Neutrophil (primary cell): ENCODE measurements around the gene CACNA2D1.
"Not testable (repeated sequence)": the region's sequence is repeated elsewhere in the genome, so short reads cannot be mapped to it uniquely, and the experiment has no call there.

ENCODE experiments used
- H3K27ac ChIP-seq: fragments of 200-600 bp; sonication (generic); 2 replicates; pipeline ENCODE4 v1.5.1; 2016; ENCODE audit warnings: mild to moderate bottlenecking, moderate library complexity
- H3K27me3 ChIP-seq: fragments of 200-600 bp; sonication (generic); 2 replicates; pipeline ENCODE4 v1.6.0; 2016; ENCODE audit warnings: mild to moderate bottlenecking
- H3K36me3 ChIP-seq: fragments of 200-600 bp; sonication (generic); 2 replicates; pipeline ENCODE4 v1.5.1; 2017
- H3K4me1 ChIP-seq, 2 experiments: fragments of 200-600 bp in 1 of 2; sonication (generic) in 1 of 2; 1 replicate in 1 of 2; 2 replicates in 1 of 2; pipeline versions ENCODE4 v1.5.1 to v1.6.1; 2013 to 2016; ENCODE audit warnings: low read depth in 1 of 2, low read length in 1 of 2, mild to moderate bottlenecking in 1 of 2, moderate library complexity in 1 of 2; ENCODE audit not compliant: control insufficient read depth in 1 of 2, insufficient read depth in 1 of 2
- H3K4me3 ChIP-seq, 2 experiments: fragments of 200-600 bp in 1 of 2; sonication (generic) in 1 of 2; 1 replicate in 1 of 2; 2 replicates in 1 of 2; pipeline ENCODE4 v1.5.1; 2013 to 2016; ENCODE audit warnings: low read depth in 1 of 2, low read length in 1 of 2, mild to moderate bottlenecking in 1 of 2, moderate library complexity in 1 of 2
- H3K9me3 ChIP-seq: fragments of 200-600 bp; sonication (generic); 2 replicates; pipeline ENCODE4 v1.5.1; 2016
- CTCF ChIP-seq: fragments of 200-600 bp; sonication (generic); IDR thresholded peaks from 2 replicates; pipeline ENCODE4 v1.5.1; 2016; ENCODE audit warnings: antibody characterized with exemption

The CACNA2D1 gene

GRCh38 chr7:82153776-82154175 lies 289.8 kb downstream of the CACNA2D1 start:
- no peaks in the 10 kb centered on the region for H3K27me3 ChIP-seq
- no peak for TF ChIP-seq CTCF
- H3K9me3 ChIP-seq: no peaks in the 10 kb centered on the region
- H3K4me1 ChIP-seq: no peaks in the 10 kb centered on the region
- no peak overlapping the region for H3K27ac ChIP-seq
- H3K4me3 ChIP-seq: no peak overlapping the region
- no peaks in the 10 kb centered on the region for H3K36me3 ChIP-seq

GRCh38 chr7:82152858-82153257 lies 290.7 kb downstream of the CACNA2D1 start:
- TF ChIP-seq CTCF: no peak
- H3K4me1 ChIP-seq: no peaks in the 10 kb centered on the region
- no peak overlapping the region for H3K4me3 ChIP-seq
- no peaks in the 10 kb centered on the region for H3K36me3 ChIP-seq
- H3K27me3 ChIP-seq: no peaks in the 10 kb centered on the region
- no peaks in the 10 kb centered on the region for H3K9me3 ChIP-seq
- H3K27ac ChIP-seq: no peak overlapping the region

- no peaks in the 10 kb centered on the region for H3K9me3 ChIP-seq
- no peaks in the 10 kb centered on the region for H3K4me1 ChIP-seq
- no peaks in the 10 kb centered on the region for H3K27me3 ChIP-seq
- H3K27ac ChIP-seq: no peak overlapping the region
- H3K36me3 ChIP-seq: no peaks in the 10 kb centered on the region
- H3K4me3 ChIP-seq: no peak overlapping the region
- no peak for TF ChIP-seq CTCF
Observed at GRCh38 chr7:82146491-82146890, 297.1 kb downstream of the CACNA2D1 start.

- no peak overlapping the region for H3K27ac ChIP-seq
- TF ChIP-seq CTCF: no peak
- H3K4me3 ChIP-seq: no peak overlapping the region
- H3K4me1 ChIP-seq: no peaks in the 10 kb centered on the region
- no peaks in the 10 kb centered on the region for H3K9me3 ChIP-seq
- H3K27me3 ChIP-seq: no peaks in the 10 kb centered on the region
- no peaks in the 10 kb centered on the region for H3K36me3 ChIP-seq
Observed at GRCh38 chr7:82142263-82142864, 301.2 kb downstream of the CACNA2D1 start.

GRCh38 chr7:82141427-82141826 lies 302.1 kb downstream of the CACNA2D1 start:
- H3K36me3 ChIP-seq: no peaks in the 10 kb centered on the region
- H3K27ac ChIP-seq: no peak overlapping the region
- H3K27me3 ChIP-seq: no peaks in the 10 kb centered on the region
- no peaks in the 10 kb centered on the region for H3K9me3 ChIP-seq
- H3K4me1 ChIP-seq: no peaks in the 10 kb centered on the region
- no peak overlapping the region for H3K4me3 ChIP-seq
- no peak for TF ChIP-seq CTCF

- not testable (repeated sequence) for H3K4me1 ChIP-seq, H3K9me3 ChIP-seq, H3K4me3 ChIP-seq, H3K27me3 ChIP-seq, H3K36me3 ChIP-seq, H3K27ac ChIP-seq
Observed at GRCh38 chr7:82140608-82141007, 303.0 kb downstream of the CACNA2D1 start.
